GM11168 (cell line): ENCODE data around the gene PRKCD.

Experiments used
- in situ Hi-C: fragments of 300-500 bp; cut with MboI; formaldehyde crosslinking; loops from one replicate; pipeline ENCODE4 v1.12.0; 2022; ENCODE audit warnings: low sequenced_read_pairs; ENCODE audit not compliant: unreplicated experiment

PRKCD gene

DNA sequence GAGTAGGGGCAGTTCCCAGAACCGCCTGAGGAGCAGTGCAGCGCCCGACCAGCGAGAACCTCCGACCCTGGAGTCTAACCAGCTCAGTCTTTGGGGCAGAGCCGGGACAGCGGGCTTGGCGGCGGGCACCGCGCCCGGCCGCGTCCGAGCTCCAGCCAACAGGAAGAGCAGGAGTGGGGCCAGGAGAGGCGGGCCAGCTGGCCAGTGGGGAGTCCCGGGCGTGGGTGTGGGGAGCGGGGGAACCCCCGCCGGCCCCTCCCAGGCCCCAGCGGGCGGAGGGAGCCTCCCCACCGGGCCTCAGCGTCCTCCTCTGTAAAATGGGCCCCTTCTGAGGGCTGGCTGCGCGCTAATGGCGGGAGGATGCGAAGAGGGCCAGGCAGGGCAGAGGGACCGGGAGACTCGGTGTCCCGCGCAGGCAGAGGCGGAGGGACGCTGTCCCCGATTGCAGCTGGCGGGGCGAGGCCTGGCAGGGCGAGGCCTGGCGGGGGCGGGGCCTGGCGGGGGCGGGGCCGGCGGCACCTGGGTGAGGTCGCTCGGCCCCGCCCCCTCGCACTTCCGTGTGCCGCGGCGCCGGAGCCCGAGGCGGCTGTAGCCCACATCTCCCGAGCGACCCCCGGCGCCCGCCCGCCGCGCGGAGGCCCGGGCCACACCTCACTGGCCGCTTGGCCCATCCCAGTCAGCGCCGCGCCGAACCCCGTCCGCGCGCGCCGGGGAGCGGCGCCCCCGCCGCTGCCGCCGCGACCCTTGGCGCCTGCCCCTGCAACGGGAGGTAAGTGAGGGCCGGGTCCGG is at the start of gene PRKCD:
PRKCD (plus strand) TSS at position 550 of the 790 bp plus-strand sequence. CDS start 17,214 bp downstream, outside the sequence.
- in situ Hi-C loops, result no loop called here

DNA sequence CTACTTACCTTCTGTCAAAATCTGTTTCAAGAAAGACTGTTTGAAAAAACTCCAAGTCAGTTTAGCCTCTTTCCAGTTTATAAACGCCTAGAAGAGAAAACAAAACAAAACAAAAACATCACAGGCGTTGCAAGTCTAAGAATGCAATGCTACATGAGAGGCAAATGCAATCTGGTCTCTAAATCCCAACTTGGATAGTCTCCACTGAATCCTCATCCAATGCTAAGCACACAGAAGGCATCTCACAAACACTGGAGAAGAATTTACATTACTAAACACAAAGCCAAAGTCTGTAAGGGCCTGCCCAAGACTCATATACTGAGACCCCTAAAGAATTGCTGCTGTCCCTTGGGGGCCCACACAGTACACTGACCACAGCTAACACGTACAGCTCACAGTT is 49.2 kb upstream of the PRKCD start:
- in situ Hi-C loops, result no loop called here

DNA sequence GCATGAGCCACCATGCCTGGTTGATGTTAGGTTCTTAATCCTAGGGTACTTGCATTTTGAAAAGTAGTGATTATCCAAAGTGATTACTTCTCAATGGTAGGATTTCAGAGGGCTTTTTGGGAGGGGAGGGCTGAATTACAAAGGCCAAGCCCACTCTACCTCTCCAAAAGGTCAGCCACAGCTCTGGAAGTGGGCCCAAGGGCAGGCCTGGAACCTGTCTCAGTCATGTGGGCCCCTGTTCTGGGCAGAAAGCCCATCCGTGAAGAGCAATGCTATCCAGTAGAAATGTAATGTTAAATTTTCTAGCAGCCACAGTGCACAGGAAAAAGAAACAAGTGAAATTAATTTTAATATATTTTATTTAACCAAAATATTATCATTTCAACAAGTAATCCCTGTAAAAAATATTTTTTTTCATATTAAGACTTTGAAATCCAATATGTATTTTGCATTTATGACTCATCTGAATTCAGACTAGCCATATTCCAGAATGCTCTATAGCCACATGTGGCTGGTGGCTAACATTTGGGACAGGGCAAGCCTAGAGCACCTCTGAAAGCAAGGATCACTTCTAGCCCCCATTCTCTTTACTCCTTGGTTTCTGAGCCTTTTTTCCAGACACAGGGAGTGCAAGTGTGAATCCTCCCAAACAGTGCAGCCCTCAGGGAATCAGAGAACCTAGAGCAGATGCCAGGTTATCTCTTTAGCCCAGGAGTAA is 47.6 kb upstream of the PRKCD start:
- in situ Hi-C loops, result no loop called here

DNA sequence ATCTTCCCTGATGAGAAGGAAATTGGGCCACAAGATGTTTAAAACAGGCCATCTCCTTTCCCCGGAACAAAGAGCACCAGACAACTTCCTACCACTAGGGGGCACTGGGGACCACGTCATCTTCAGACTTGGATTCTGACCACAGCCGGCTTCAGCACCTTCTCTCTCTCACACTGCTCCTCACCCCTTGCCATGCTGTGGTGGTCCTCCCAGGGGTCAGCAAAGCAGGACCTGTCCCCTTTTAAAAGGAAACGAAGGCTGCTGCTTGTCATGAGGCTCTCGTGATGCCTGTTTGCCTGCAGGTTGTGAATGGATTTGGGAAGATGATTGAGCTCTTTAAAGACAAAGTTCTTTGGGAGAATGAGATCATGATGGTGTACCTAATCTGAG is 47.0 kb upstream of the PRKCD start:
- in situ Hi-C loops, result no loop called here

DNA sequence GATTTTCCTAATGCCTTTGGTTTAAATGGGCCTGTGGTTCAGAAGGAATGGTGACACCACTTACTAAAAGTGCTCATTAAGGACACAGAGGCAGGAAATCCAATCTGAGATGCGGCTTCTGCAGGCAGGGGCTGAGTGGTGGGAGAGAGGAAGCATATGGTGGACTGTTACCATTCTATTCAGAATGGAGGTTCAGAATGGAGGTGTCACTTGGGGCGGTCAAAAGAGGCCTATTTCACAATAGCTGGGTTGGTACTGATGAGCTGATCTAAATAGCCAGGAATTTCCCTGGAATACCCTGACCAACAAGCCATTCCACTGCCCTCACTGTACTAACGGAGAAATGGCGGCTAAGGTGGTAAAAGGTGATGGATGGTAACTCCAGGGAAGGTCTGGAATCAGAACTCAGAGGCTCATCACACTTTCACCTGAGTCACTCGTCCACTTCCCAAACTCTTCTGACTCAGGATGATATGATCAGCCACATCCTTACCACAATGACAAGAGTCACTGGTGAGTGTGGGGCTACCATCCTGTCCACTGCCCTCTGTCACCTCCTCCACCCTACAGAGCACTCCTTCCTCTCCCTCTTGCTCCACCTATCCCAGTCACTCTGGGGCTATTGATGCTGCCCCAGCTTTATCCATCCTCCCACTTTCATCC is 46.5 kb upstream of the PRKCD start:
- in situ Hi-C loops, result no loop called here

DNA sequence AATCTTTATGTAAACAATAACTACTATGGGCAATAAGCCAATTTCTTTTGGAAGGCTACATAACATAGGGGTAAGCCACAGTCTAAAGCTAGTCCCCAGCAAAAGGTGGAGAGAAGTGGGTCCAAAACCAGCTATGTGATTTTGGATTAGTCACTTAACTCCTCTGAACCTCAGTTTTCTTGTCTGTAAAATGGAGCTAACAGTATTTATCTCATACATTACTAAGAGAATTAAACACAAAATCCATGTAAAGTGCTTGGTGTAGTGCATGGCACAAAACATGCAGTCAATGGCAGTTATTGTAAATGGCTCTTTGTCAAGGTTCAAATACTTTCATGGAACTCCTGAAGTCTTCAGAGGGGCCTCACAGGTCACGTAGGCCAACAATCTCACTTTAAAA is 44.1 kb upstream of the PRKCD start:
- in situ Hi-C loops, result no loop called here

DNA sequence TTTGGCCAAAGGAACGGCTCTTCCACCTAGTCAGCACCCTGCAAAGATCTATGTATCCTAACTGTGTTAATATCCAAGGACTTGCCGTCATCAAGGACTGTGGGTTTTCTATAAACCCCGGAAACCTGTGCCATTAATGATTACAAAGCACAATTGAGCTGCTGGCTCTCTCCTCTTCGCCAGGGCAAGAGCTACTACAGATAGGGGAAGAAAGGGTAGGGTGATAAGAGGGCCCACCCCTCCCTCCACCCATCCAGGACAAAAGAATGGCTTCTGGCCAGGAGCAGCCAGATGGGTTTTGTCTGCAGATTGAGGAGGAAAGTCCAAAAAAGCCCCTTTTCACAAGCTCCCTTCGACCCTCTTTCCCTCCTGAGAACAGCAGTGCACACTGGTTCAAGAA is 40.7 kb upstream of the PRKCD start:
- in situ Hi-C loops, result no loop called here

DNA sequence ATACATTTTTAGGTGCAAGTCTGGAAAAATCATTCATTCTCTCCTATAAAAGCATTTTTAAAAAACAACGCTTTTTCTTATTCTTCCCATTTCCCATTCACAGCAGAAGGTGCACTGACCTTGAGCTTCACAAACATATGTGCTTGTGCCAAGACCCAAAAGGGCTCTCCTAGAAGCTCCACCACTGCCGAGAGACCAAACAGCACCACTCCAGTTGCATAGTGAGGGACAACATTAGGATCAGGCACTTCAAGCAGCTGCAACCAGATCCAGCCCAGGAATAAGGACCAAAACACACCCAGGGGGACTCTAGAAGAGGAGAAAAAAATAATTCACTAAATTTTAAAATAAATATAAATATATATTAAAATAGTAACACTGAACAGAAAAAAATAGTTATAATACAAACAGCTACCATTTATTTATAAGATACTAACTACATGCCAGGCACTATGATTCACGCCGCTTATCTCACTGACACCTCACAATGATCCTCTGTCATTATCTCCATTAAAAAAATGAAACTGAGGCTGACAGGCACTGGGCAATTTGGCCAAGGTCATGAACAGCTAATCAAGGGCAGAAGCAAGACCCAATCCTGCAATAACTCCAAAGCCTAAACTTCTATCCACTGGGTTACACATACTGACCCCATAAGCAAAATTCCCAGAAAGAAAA is 38.6 kb upstream of the PRKCD start:
- in situ Hi-C loops, result no loop called here

DNA sequence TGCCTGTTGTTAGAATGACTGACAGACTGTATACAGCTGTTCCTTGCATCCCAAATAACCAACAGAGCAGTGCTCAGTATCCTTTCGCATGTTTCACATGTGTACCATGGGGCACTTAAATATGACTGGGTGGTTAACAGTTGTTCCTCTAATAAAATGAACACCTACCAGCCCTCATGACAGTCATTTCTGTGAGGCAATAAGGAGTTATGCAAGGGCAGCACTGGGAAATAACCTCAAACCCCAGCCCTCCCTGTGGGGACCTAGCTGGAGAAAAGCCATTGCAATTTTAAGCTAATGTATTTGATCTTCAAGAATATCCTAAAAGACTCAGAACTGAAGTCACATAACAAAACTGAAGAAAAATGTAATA is 38.1 kb upstream of the PRKCD start:
- in situ Hi-C loops, result no loop called here

DNA sequence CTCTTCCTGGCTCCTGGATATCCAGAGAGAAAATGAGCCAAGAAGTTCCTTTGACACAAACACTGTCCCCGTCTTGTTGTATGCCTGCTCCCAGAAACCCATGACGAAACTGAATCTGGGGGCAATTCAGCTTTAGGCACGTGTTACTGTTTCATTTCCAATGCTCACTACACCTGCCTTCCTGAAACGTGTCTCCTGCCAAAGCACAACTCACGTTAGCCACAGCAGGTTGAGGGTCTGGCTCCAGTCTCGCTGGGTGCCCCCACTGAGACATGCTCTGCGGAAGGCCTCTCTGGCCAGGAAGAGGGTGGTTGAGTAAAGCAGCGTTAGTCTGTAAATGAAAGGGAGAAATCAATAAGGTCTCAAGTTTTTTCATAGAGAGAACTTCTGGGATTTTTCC is 37.5 kb upstream of the PRKCD start:
- in situ Hi-C loops, result no loop called here

DNA sequence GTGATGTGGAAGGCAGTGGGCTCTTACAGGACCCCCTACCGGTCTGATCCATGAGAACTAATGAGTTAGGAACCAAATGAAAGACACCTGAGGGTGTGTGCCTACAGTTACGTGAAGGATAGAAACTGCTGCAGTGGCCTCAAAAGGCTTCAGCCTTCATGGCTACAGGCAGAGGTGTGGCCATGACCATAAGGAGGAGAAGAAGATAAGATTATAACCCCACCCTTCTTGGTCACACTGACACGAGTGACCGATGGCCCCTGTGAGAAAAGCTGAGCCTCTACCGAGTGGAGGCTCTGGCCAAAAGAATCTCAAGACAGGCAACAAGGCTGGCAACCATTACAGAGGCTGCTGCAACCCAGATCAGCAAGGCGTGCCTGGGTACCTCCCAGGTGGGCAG is 37.1 kb upstream of the PRKCD start:
- in situ Hi-C loops, result no loop called here

DNA sequence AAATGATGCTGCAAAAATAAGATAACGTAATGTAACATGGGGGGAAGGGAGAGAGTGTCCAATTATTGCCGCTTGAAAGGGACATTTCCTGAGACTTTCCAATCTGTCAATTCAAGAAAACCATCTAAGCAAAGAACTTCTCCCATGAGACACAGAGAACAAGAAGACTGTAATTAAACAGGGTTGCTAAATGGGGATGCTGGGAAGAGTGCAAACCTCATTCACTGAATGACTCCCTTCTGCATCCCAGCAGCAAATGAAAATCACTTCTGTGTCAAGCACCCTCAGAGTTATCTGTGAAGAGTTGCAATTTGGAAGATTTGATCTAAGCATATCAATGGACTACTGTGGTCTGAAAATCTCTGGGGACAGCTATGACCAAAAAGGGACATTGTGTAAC is 34.4 kb upstream of the PRKCD start:
- in situ Hi-C loops, result no loop called here

DNA sequence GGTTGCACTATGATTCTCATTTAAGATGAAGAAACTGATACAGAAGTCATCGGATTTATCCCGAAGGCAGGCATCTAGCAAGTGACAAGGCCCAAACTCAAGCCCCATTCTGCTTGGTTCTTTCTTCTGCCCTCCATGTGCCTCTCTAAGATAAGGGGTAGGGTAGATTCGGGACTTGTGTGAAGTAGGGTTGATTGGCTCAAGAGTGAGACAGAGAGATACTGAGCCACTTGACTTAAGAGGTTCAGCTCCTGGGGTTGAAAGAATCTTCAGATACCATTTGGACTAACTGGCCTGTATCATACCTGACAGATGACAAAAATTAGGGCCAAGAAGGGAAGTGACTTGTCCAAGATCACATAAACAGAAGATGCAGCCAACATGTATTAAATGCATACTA is 31.7 kb upstream of the PRKCD start:
- in situ Hi-C loops, result no loop called here

DNA sequence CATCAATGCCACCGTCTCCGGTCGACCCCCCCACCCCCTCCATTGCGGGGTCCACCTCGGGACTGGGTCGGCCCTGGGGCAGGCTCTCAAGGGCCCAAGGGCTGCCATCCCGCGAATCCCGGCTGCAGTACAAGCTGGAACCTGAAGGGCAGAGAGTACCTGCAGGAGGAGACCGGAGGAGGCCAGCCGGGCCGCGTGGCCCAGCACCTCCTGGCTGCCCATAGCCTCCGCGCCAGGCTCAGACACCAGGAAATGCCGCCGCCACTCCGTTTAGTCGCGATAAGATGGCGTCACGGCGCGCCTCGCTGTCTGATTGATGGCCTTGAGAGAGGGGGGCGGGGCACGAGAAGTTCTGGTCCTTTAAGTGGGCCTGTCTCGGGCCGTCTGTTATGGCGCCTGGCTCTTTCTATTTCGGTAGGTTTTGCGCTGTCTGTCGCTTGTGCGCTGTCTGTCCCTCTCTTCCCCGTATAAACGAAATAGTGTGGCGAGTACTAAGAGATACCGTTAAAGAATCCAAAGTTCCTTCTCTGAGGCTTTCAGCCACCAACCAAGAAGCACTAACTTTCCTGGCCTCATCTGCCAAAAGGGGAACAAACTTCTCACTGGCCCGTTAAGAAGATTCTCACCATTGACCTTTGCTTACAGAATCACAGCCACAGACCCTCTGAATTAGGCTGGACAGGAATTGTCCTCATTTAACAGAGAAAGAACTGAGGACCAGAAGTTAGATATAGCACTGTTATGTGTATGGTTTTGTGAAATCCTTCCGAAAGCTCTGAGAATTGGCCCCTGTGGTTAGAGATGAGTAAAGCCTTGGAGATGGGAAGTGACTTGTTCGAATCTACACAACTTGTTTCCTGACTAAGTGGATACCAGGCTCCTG is 30.6 kb upstream of the PRKCD start, which contains the start of gene RFT1:
RFT1 (minus strand) TSS at position 257 of the 883 bp plus-strand sequence; CDS start at position 222, 35 bp downstream.
- in situ Hi-C loops, result loop anchor here (5.0 kb wide), 1 partner anchor 72 kb away; no protein-coding TSS in a partner anchor

DNA sequence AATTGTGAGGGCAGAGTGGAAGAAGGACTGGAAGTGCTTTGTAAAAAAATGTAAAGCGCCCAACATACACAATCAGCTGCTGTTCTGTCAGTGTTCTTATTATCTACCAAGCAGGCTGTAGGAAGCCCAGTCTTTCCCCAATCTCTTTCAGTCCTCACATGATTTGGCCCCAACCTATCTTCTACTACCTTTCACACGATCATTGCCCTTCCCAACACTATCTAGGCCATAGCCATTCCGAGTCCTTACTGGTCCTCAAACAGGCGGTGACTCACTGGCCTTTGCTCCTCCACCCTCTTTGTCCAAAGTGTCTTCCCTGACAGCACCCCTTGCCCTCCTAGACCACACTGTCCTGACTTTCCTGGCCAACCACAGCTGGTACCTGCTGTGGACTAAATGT is 29.9 kb upstream of the PRKCD start:
- in situ Hi-C loops, result loop anchor here (5.0 kb wide), 1 partner anchor 71 kb away; no protein-coding TSS in a partner anchor

DNA sequence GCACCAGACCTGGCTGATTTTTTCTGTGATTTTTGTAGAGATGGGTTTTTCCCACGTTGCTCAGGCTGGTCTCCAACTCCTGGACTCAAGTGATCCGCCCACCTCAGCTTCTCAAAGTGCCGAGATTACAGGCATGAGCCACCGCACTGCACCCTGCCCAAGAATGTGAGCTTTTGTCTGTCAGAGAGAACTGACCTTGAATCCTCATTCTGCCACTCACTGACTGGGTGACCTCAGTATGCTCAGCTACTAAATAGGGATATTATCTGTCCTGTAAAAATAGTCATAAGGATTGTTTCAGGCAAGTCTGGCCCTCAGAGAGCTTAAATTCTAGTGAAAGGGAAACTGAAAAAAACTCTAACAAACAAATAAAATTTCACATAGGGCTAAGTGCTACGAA is 28.7 kb upstream of the PRKCD start:
- in situ Hi-C loops, result loop anchor here (5.0 kb wide), 1 partner anchor 70 kb away; no protein-coding TSS in a partner anchor

DNA sequence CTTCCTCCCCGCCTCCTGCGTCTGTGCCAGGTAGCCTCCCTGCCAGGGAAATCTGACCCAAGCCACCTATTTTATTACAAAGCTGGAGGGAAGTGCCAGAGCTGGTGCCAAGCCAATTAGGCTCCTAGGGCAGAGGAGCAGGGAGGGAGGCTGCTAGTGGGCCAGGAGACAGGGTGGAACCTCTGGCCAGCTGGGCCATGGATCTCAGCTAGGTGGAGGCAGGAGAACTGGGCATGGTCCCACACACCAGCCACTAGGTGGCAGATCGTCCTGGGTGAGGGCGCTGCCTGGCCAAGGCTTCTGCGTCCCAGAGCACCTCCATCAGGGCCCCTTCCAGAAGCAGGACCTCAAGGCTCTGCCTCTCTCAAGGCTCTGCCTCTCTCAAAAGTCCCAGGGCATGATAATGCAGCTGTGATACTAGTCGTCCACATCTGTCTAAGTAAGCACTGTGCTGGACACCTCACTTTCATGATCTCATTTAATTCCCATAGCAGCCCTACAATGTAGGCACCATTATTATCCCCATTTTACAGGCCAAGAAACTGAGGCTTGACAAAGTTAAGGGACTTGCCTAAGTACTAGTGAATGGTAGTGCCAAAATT is 26.3 kb upstream of the PRKCD start:
- in situ Hi-C loops, result loop anchor here (5.0 kb wide), 1 partner anchor 68 kb away; no protein-coding TSS in a partner anchor

DNA sequence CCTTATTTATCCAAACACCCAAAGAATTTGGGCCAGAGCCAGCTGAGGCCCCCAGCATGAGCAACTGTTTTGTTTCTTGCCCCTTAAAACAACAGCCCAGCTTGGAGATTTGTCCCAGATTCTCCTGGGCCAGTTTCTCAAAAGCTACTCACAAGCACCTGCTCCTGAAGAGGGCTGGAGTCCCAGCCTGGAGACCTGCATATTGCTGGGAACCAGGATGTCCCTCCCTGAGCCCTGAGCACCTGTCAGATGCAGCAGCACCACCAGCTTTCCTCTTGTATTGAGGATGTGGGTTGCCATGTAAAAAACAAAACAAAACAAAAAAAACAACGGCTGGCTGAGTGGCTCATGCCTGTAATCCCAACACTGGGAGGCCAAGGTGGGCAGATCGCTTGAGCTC is 23.8 kb upstream of the PRKCD start:
- in situ Hi-C loops, result no loop called here

DNA sequence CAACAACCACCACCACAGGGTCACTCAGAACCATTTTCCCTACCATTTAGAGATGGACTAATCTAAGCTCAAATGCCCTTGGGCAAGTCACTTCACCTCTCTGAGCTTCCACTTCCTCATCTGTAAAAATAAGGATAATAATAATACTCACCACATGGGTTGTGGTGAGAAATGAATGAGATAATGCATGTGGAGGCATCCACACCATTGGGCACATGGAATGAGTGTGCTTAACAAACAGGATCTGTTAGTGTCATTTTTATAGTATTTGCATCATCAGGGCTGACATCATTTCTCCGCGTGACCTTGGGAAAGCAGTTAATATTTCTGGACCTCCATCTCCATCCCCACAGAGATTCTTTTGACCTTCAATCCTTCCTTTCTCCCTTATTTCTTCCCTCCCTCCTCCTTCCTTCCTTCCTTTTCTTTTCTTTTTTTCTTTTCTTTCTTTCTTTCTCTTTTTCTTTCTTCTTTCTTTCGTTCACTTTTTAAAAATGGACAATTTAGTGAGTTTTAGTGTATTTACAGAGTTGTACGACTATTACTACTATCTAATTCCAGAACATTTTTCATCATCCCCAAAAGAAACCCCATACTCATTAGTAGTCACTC is 23.1 kb upstream of the PRKCD start:
- in situ Hi-C loops, result no loop called here
